Activated T-cell treated with anti-CD3 and anti-CD28 coated beads, Interleukin-2, amount 50 U/mL, for 72 hours (primary cell): ENCODE results near the gene STARD10. TPM values are rescaled to one million over a fixed set of nuclear protein-coding genes. Genes with fewer than 3 reads are reported as not detected.

Source experiments
- ATAC-seq, 2 donors: fragments of 150-1000 bp; cut with Tn5 transposase; replicated peaks in 1 of 2; 2 replicates each; pipeline ENCODE4 v1.10.0; 2021; ENCODE audit warnings: moderate library complexity in 2 of 2, mild to moderate bottlenecking in 1 of 2
- DNase-seq, 2 donors: peaks; one replicate each; pipeline ENCODE4 v3.0.0; 2021 to 2022; ENCODE audit warnings: mixed read lengths in 1 of 2
- H3K27ac Mint-ChIP-seq: one replicate; pipeline ENCODE4 v1.8.0; 2022; ENCODE audit warnings: mild to moderate bottlenecking, moderate library complexity, mixed read lengths
- H3K27me3 Mint-ChIP-seq: one replicate; pipeline ENCODE4 v1.8.0; 2022; ENCODE audit warnings: low read depth, mixed read lengths
- H3K36me3 Mint-ChIP-seq, 2 donors: one replicate each; pipeline ENCODE4 v1.8.0; 2022; ENCODE audit warnings: mixed read lengths in 2 of 2, mild to moderate bottlenecking in 1 of 2; ENCODE audit not compliant: insufficient read depth in 2 of 2
- H3K4me1 Mint-ChIP-seq: one replicate; pipeline ENCODE4 v1.8.0; 2022; ENCODE audit warnings: low read depth, mixed read lengths
- H3K4me3 Mint-ChIP-seq, 2 donors: one replicate each; pipeline ENCODE4 v1.8.0; 2022; ENCODE audit warnings: mild to moderate bottlenecking in 2 of 2, mixed read lengths in 2 of 2, moderate library complexity in 2 of 2
- H3K9me3 Mint-ChIP-seq, 2 donors: one replicate each; pipeline ENCODE4 v1.8.0; 2022; ENCODE audit warnings: mixed read lengths in 2 of 2
- total RNA-seq, 2 donors: library from RNA; stranded (reverse); gene quantifications; one replicate each; pipeline ENCODE4 v1.2.3, GENCODE V29; 2022

STARD10 gene
- total RNA-seq, 2 donors from 2014 or later = 31.9 to 41.3 TPM

DNA sequence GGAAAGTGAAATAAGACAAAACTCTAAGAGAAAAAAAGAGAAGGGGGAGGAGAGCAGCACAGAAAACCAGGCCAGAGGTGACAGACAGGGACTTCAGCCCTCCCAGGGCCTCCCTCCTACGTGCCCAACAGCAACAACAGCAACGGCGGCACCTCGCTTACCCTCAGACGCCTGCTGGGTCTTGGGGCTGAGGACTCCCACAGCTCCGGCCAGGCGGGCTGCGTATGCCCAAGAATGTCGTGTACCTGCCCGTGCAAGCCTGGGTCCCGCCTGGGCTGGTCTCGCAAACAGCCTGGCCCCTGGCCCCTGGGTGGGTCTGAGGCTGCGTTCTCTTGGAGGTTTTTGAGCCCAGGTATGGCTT is 72.2 kb downstream of the STARD10 start:
- Mint-ChIP-seq H3K9me3 (no peaks in the 10 kb centered on the region), H3K27me3 (no peaks in the 10 kb centered on the region), H3K36me3 (peaks cover 2% of the 10 kb centered on the region in 2 donors), H3K4me3 (peak overlapping the region; percentile 90 to 92), H3K27ac (peak overlapping the region; percentile 80), H3K4me1 (peaks cover 67% of the 10 kb centered on the region)
- peak; percentile 37 to 43 for DNase-seq
- ATAC-seq = peak; percentile 29 to 32

GRCh38 chr11:72721276-72721675 is 72.6 kb downstream of the STARD10 start:
- Mint-ChIP-seq H3K9me3 (no peaks in the 10 kb centered on the region), H3K4me3 (peak overlapping the region; percentile 90 to 92), H3K27ac (peak overlapping the region; percentile 80), H3K27me3 (no peaks in the 10 kb centered on the region), H3K36me3 (peaks cover 2% of the 10 kb centered on the region in 2 donors), H3K4me1 (peaks cover 69% of the 10 kb centered on the region)
- ATAC-seq (no peak), DNase-seq (no peak)

GRCh38 chr11:72720784-72721183 is 73.1 kb downstream of the STARD10 start:
- Mint-ChIP-seq H3K27ac (peak overlapping the region; percentile 80), H3K36me3 (peaks cover 2% of the 10 kb centered on the region in 2 donors), H3K9me3 (no peaks in the 10 kb centered on the region), H3K4me3 (peak overlapping the region; percentile 90 to 92), H3K4me1 (peaks cover 72% of the 10 kb centered on the region), H3K27me3 (no peaks in the 10 kb centered on the region)
- DNase-seq = no peak
- no peak for ATAC-seq

- Mint-ChIP-seq H3K4me1 (peaks cover 68% of the 10 kb centered on the region), H3K36me3 (peaks cover 2% of the 10 kb centered on the region in 2 donors), H3K9me3 (no peaks in the 10 kb centered on the region), H3K27me3 (no peaks in the 10 kb centered on the region), H3K4me3 (peak overlapping the region; percentile 90 to 92), H3K27ac (peak overlapping the region; percentile 80)
- ATAC-seq = no peak
- DNase-seq = no peak
Measured at GRCh38 chr11:72720047-72720446, 73.8 kb downstream of the STARD10 start.

GRCh38 chr11:72719551-72719950 is 74.3 kb downstream of the STARD10 start:
- peaks cover 63% of the 10 kb centered on the region for H3K4me1 Mint-ChIP-seq
- no peak for ATAC-seq
- DNase-seq = no peak
- H3K27me3 Mint-ChIP-seq = no peaks in the 10 kb centered on the region
- H3K27ac Mint-ChIP-seq = peak overlapping the region; percentile 80
- no peaks in the 10 kb centered on the region for H3K9me3 Mint-ChIP-seq
- peaks cover 2% of the 10 kb centered on the region in 2 donors for H3K36me3 Mint-ChIP-seq
- peak overlapping the region; percentile 90 to 92 for H3K4me3 Mint-ChIP-seq

- H3K4me3 Mint-ChIP-seq = peak overlapping the region; percentile 90 to 92
Measured at GRCh38 chr11:72719144-72719543, 74.7 kb downstream of the STARD10 start.

DNA sequence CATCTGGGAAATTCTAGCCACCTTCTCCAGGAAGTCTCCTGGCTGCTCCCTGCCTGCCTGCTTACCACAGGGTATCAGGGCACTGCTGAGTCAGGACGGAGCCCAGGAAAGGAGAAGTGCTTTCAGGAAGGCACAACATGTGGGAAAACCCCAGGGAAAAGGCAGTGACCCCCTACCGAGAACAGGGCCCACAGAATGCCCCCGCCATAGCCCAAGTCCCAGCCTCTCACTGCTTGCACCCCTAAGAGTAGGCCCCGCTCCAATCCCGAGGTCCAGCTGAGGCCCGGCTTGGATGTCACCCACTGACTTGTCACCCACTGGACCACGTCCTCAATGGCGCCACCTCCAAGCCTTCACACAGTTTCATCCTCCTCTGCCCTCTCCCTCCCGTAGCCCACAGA is 75.7 kb downstream of the STARD10 start:
- Mint-ChIP-seq H3K4me3 (no peak overlapping the region), H3K4me1 (peaks cover 56% of the 10 kb centered on the region), H3K27me3 (no peaks in the 10 kb centered on the region), H3K27ac (no peak overlapping the region), H3K9me3 (no peaks in the 10 kb centered on the region), H3K36me3 (peaks cover 2% of the 10 kb centered on the region in 2 donors)
- no peak for DNase-seq
- no peak for ATAC-seq

More at GRCh38 chr11:72719144-72719543, 74.7 kb downstream of the STARD10 start:
- no peak for DNase-seq
- peak overlapping the region; percentile 80 for H3K27ac Mint-ChIP-seq
- H3K9me3 Mint-ChIP-seq = no peaks in the 10 kb centered on the region
- H3K27me3 Mint-ChIP-seq = no peaks in the 10 kb centered on the region
- H3K36me3 Mint-ChIP-seq = peaks cover 2% of the 10 kb centered on the region in 2 donors
- H3K4me1 Mint-ChIP-seq = peaks cover 62% of the 10 kb centered on the region
- no peak for ATAC-seq

DNA sequence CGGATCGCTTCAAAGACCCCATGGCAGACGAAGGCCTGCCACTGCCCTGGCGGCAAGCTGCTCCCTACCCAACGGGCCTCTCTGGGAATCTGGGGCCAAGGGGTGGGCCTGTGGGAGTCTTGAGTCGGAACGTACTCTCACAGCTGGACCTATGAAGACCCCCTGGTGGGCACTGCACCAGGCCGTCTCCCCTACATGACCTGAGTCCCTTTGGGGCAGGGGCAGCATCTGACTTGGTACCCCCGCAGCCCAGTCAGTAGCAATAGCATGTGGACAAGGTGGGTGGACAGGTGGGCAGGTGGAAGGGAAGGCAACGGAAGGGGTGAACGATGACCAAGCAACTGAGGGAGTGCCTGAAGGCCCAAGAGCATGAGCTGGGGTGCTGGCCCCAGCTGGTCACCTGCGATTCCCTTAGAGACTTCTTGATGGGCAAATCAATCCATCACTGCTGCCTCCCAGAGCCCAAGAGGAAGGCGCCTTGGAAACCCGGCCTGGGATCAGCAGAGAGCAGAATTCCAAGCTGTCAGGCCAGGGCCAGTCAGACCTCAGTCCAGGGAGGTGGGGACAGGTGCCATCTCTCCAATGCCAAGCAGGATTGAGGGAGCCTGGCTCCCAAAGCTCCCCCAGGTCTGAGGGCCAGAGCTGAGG is 76.9 kb downstream of the STARD10 start:
- peaks cover 47% of the 10 kb centered on the region for H3K4me1 Mint-ChIP-seq
- no peak for DNase-seq
- no peak for ATAC-seq
- no peak overlapping the region for H3K4me3 Mint-ChIP-seq
- peaks cover 2% of the 10 kb centered on the region in 2 donors for H3K36me3 Mint-ChIP-seq
- no peaks in the 10 kb centered on the region for H3K27me3 Mint-ChIP-seq
- no peak overlapping the region for H3K27ac Mint-ChIP-seq
- H3K9me3 Mint-ChIP-seq = no peaks in the 10 kb centered on the region

DNA sequence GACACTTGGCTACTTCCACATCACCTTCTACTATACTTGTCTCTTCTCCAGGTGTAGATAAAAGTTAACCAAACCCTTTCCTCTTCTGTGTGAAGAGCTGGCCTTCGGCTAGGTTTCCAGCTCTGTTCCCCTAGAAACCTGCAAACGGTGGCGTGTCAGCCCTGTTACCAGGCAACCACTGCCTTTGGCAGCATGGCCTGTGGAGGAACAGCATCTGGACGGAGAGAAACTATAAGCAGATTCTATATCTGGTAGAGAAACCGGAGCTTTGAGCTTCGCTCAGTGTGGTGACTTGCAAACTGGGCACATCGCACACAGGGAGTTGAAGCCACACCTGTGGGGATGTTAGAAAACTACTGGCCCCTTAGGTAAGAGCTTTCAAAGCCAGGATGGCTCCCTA is 77.6 kb downstream of the STARD10 start:
- peaks cover 42% of the 10 kb centered on the region for H3K4me1 Mint-ChIP-seq
- H3K4me3 Mint-ChIP-seq = no peak overlapping the region
- no peaks in the 10 kb centered on the region for H3K27me3 Mint-ChIP-seq
- H3K9me3 Mint-ChIP-seq = no peaks in the 10 kb centered on the region
- DNase-seq (no peak), ATAC-seq (no peak)
- H3K27ac Mint-ChIP-seq = no peak overlapping the region
- H3K36me3 Mint-ChIP-seq = peaks cover 0 to 2% of the 10 kb centered on the region in 2 donors

- Mint-ChIP-seq H3K4me3 (no peak overlapping the region), H3K27me3 (no peaks in the 10 kb centered on the region), H3K4me1 (peaks cover 10% of the 10 kb centered on the region), H3K36me3 (peaks cover 0 to 5% of the 10 kb centered on the region in 2 donors), H3K9me3 (no peaks in the 10 kb centered on the region), H3K27ac (no peak overlapping the region)
- DNase-seq = no peak
- no peak for ATAC-seq
Measured at GRCh38 chr11:72712841-72713240, 81.0 kb downstream of the STARD10 start.

DNA sequence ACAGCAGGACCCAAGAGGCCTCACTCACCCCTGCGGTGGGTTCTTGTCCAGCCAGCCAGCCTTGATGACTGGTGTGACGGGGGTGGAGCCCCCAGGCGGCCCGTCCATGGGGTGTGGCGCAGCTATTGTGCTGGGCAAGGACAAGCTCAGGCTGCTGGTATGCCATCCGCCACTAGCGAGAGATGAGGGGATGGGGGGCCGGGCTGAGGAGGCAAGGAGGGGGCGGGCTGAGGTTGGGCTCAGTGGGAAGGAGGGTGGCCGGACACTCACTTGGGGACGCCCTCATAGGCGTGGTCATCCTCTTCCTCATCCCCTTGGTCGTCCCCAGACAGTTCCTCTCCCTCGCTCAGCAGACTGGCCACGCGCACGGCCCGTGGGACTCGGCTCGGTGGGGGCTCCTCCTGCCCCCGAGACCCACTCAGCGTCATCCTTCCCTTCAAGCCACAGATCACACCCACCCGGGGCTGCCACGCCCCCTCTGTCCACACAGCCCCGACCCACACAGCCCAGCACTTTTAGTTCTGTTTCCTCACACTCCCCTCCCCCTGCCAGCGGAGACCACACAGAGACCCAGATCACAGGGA is 81.6 kb downstream of the STARD10 start:
- Mint-ChIP-seq H3K9me3 (no peaks in the 10 kb centered on the region), H3K27me3 (no peaks in the 10 kb centered on the region), H3K36me3 (peaks cover 0 to 9% of the 10 kb centered on the region in 2 donors), H3K27ac (no peak overlapping the region), H3K4me3 (no peak overlapping the region), H3K4me1 (peaks cover 10% of the 10 kb centered on the region)
- ATAC-seq (no peak), DNase-seq (no peak)

DNA sequence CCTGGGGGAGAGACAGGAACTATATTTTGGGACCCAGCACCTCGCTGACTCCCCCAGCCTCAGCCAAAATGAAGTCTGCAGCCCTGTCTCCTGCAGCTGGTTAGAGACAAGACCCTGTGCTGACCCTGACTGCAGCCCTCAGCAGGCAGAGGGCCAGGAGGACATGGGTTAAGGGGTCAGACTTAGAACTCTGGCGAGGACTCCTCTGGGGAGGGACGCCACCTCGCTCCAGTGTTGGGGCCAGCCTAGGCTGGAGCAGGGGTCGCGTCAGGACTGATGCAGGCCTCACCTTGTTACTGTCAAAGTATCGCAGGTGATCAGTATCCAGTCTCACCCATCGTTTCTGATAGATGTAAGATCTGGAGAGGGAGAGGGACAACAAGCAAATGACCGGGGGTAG is 82.7 kb downstream of the STARD10 start:
- H3K27me3 Mint-ChIP-seq = no peaks in the 10 kb centered on the region
- ATAC-seq = no peak
- DNase-seq = no peak
- H3K4me3 Mint-ChIP-seq = no peak overlapping the region
- H3K4me1 Mint-ChIP-seq = peaks cover 7% of the 10 kb centered on the region
- H3K27ac Mint-ChIP-seq = no peak overlapping the region
- peaks cover 0 to 18% of the 10 kb centered on the region in 2 donors for H3K36me3 Mint-ChIP-seq
- no peaks in the 10 kb centered on the region for H3K9me3 Mint-ChIP-seq

DNA sequence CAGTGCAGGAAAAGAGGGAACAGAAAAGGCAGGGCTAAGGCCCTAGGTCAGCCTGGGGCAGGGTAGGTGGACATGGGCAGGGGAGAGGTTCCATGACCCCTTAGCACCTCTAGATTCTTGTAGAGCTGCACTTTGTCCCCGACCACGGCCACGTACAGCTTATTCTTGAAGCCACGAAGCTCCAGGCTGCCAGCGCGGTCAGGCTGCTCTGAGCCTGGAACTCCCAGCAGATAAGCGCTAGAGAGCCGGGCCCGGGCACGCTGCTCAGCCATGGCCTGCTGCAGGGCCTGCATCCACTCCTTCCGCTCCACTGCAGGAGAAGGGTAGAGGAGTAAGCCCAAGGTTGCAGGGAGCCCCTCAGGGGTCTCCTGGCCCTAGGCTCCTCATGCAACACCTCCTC is 83.6 kb downstream of the STARD10 start:
- no peak for ATAC-seq

More for the DNA sequence above, 83.6 kb downstream of the STARD10 start:
- H3K4me1 Mint-ChIP-seq = no peaks in the 10 kb centered on the region
- H3K4me3 Mint-ChIP-seq = no peak overlapping the region
- no peaks in the 10 kb centered on the region for H3K27me3 Mint-ChIP-seq
- H3K36me3 Mint-ChIP-seq = peaks cover 0 to 19% of the 10 kb centered on the region in 2 donors
- no peak for DNase-seq
- no peak overlapping the region for H3K27ac Mint-ChIP-seq
- no peaks in the 10 kb centered on the region for H3K9me3 Mint-ChIP-seq
